H1 (cell line): ENCODE results near the gene LPP. TPM values are rescaled to one million over a fixed set of nuclear protein-coding genes. Genes with fewer than 3 reads are reported as not detected.

ENCODE experiments used
- CEBPB ChIP-seq: IDR thresholded peaks from 2 replicates; pipeline ENCODE4 v1.6.1; 2012; ENCODE audit warnings: low read depth, low read length
- CTCF ChIP-seq, 3 experiments: IDR thresholded peaks; 1 replicate in 2 of 3; 2 replicates in 1 of 3; pipeline versions ENCODE4 v1.5.1 to v1.6.1; 2011; ENCODE audit warnings: low read length in 3 of 3, mild to moderate bottlenecking in 3 of 3, inconsistent platforms in 2 of 3, low read depth in 1 of 3, moderate library complexity in 1 of 3; ENCODE audit not compliant: insufficient read depth in 1 of 3; ENCODE audit errors: control extremely low read depth in 1 of 3
- POU5F1 ChIP-seq: IDR thresholded peaks from 2 replicates; pipeline ENCODE4 v1.6.1; 2011; ENCODE audit warnings: low read depth, mild to moderate bottlenecking, low read length, moderate library complexity
- SUZ12 ChIP-seq: fragments of 200-600 bp; sonication (generic); IDR thresholded peaks from 2 replicates; pipeline ENCODE4 v1.6.1; 2012; ENCODE audit warnings: mild to moderate bottlenecking, inconsistent platforms, low read length, moderate library complexity, mixed read lengths
- polyA plus RNA-seq, 7 experiments: library from polyadenylated mRNA; depleted of rRNA in 3 of 7; stranded (reverse) in 5 of 7; unstranded in 2 of 7; fragments of >200 nt in 5 of 7; fragments of 200-250 nt in 2 of 7; gene quantifications; 1 replicate in 5 of 7; 2 replicates in 1 of 7; 4 replicates in 1 of 7; pipeline versions ENCODE4 v1.2.1 to v1.2.3, GENCODE V29; 2011 to 2013; ENCODE audit warnings: missing spikeins in 2 of 7, mixed read lengths in 2 of 7
- total RNA-seq: library from RNA; stranded (reverse); fragmentation: NEBNext Ultra II Directional; extraction: Animal tissue kit (Norgen Biotek cat#: 25700); gene quantifications from 2 replicates; pipeline ENCODE4 v1.2.1, GENCODE V29; 2021

LPP gene
- total and polyA plus RNA-seq, 2 of the 8 experiments (the other 6 are each of a cell fraction or from before 2014, with no cell fraction given), result 10.0 to 53.3 TPM

GRCh38 chr3:188531210-188531609 lies 377.3 kb downstream of the LPP start (continued):
- TF ChIP-seq SUZ12 (no peak), CEBPB (no peak), CTCF (IDR thresholded peaks at IDR 0.05; ENCODE audit: control extremely low read depth in 1 of 3, insufficient read depth in 1 of 3, low read depth in 1 of 3, low read length in 3 of 3) (no peak), POU5F1 (no peak)
